ENCODE measurements around the gene CD40.

DNA sequence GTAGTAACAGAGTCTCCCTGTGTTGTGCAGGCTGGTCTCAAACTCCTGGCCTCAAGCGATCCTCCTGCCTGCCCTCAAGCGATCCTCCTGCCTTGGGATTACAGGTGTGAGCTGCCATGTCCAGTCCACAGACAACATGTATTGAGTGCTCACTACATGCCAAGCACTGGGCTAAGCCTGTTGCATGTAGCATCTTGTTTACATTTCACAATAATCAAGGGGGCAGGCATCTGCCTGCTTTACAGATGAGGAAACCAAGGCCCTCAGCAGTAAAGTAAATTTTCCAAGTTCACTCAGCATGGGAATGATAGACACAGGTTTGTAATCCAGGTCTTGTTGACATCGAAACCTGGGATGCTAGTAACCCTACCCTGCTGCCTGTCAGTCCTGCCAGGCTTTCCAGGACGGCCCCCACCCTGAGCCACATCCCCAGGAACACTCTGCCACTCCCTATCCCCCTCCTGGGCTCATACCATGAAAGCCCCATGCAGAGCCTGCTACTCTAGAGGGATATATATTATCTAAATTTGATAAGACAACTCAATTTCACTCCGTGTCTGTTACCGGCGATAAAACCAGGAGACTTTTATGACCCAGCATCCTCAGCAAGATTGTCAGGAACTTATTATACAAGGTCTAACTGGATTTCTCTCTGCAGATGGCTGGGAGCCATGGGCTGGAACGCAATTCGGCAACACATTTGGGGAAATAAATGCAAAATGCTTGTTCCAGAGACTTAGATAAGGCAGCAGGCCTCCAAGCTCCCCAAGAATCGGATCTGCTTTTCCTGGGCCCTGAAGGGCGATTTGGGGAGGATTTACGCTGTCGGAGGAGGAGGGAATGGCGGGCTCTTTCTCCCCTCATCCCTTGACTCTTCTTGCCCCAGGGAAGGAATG, 30.4 kb downstream of the CD40 start:
- TF ChIP-seq POLR2AphosphoS5 (IDR thresholded peaks at IDR 0.05; ENCODE audit: low read depth, low read length): no peak
- TF ChIP-seq, protein P1, sequence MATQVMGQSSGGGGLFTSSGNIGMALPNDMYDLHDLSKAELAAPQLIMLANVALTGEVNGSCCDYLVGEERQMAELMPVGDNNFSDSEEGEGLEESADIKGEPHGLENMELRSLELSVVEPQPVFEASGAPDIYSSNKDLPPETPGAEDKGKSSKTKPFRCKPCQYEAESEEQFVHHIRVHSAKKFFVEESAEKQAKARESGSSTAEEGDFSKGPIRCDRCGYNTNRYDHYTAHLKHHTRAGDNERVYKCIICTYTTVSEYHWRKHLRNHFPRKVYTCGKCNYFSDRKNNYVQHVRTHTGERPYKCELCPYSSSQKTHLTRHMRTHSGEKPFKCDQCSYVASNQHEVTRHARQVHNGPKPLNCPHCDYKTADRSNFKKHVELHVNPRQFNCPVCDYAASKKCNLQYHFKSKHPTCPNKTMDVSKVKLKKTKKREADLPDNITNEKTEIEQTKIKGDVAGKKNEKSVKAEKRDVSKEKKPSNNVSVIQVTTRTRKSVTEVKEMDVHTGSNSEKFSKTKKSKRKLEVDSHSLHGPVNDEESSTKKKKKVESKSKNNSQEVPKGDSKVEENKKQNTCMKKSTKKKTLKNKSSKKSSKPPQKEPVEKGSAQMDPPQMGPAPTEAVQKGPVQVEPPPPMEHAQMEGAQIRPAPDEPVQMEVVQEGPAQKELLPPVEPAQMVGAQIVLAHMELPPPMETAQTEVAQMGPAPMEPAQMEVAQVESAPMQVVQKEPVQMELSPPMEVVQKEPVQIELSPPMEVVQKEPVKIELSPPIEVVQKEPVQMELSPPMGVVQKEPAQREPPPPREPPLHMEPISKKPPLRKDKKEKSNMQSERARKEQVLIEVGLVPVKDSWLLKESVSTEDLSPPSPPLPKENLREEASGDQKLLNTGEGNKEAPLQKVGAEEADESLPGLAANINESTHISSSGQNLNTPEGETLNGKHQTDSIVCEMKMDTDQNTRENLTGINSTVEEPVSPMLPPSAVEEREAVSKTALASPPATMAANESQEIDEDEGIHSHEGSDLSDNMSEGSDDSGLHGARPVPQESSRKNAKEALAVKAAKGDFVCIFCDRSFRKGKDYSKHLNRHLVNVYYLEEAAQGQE (IDR thresholded peaks at IDR 0.05; ENCODE audit: insufficient read depth in 1 of 2, low read depth in 2 of 2, low read length in 2 of 2): no peak
- TF ChIP-seq SIN3A (IDR thresholded peaks at IDR 0.05; ENCODE audit: borderline replicate concordance, insufficient read depth, low read length): no peak
- TF ChIP-seq TAF1 (IDR thresholded peaks at IDR 0.05; ENCODE audit: borderline replicate concordance, insufficient read depth, low read length): no peak
